Neuronal stem cell (in vitro differentiated cells): ENCODE results near the gene RANBP17.

ENCODE experiments used
- DNase-seq: peaks from one replicate; pipeline ENCODE4 v3.0.0-alpha.2; 2013; ENCODE audit warnings: low spot score
- H2AFZ ChIP-seq: one replicate; pipeline ENCODE4 v1.6.1; 2013; ENCODE audit warnings: mild to moderate bottlenecking, low read length, inconsistent platforms
- H2AK5ac ChIP-seq: 2 replicates; pipeline ENCODE4 v1.6.1; 2013; ENCODE audit warnings: low read depth, mild to moderate bottlenecking, inconsistent platforms, low read length, moderate library complexity, mixed read lengths
- H2BK120ac ChIP-seq: 2 replicates; pipeline ENCODE4 v1.6.1; 2013; ENCODE audit warnings: low read depth, mild to moderate bottlenecking, inconsistent platforms, low read length, moderate library complexity, mixed read lengths
- H2BK12ac ChIP-seq: one replicate; pipeline ENCODE4 v1.6.1; 2013; ENCODE audit warnings: low read length, inconsistent platforms
- H2BK15ac ChIP-seq: 2 replicates; pipeline ENCODE4 v1.6.1; 2013; ENCODE audit warnings: mild to moderate bottlenecking, low read length, inconsistent platforms, mixed read lengths
- H2BK5ac ChIP-seq: one replicate; pipeline ENCODE4 v1.6.1; 2013; ENCODE audit warnings: inconsistent platforms, mild to moderate bottlenecking, low read length, moderate library complexity
- H3K14ac ChIP-seq: one replicate; pipeline ENCODE4 v1.6.1; 2013; ENCODE audit warnings: low read length, inconsistent platforms
- H3K18ac ChIP-seq: 2 replicates; pipeline ENCODE4 v1.6.1; 2013; ENCODE audit warnings: low read length, inconsistent platforms
- H3K23ac ChIP-seq: 2 replicates; pipeline ENCODE4 v1.6.1; 2013; ENCODE audit warnings: low read depth, mild to moderate bottlenecking, mixed read lengths, low read length, inconsistent platforms; ENCODE audit not compliant: poor library complexity
- H3K27ac ChIP-seq: replicated peaks from 3 replicates; pipeline ENCODE4 v1.5.1; 2013; ENCODE audit warnings: low read length, inconsistent platforms
- H3K27me3 ChIP-seq, 3 experiments: 2 replicates each; pipeline ENCODE4 v1.6.1; 2013; ENCODE audit warnings: low read length in 3 of 3, mild to moderate bottlenecking in 2 of 3, inconsistent platforms in 1 of 3, low read depth in 1 of 3, mixed read lengths in 1 of 3, moderate library complexity in 1 of 3; ENCODE audit not compliant: control insufficient read depth in 3 of 3, insufficient read depth in 3 of 3
- H3K36me3 ChIP-seq, 2 donors: replicated peaks in 1 of 2; 2 replicates each; pipeline ENCODE4 v1.6.1; 2013; ENCODE audit warnings: low read length in 2 of 2; ENCODE audit not compliant: control insufficient read depth in 2 of 2, insufficient read depth in 2 of 2
- H3K4ac ChIP-seq: 2 replicates; pipeline ENCODE4 v1.6.1; 2013; ENCODE audit warnings: inconsistent platforms, mild to moderate bottlenecking, low read length, moderate library complexity
- H3K4me1 ChIP-seq, 2 donors: 1 replicate in 1 of 2; 2 replicates in 1 of 2; pipeline ENCODE4 v1.6.1; 2013; ENCODE audit warnings: low read length in 2 of 2, low read depth in 1 of 2; ENCODE audit not compliant: control insufficient read depth in 2 of 2, insufficient read depth in 1 of 2
- H3K4me2 ChIP-seq: one replicate; pipeline ENCODE4 v1.6.1; 2013; ENCODE audit warnings: mild to moderate bottlenecking, low read length, inconsistent platforms; ENCODE audit not compliant: insufficient read depth, poor library complexity, severe bottlenecking
- H3K4me3 ChIP-seq, 2 donors: 2 replicates each; pipeline ENCODE4 v1.5.1; 2013; ENCODE audit warnings: low read length in 2 of 2, mild to moderate bottlenecking in 2 of 2, inconsistent platforms in 1 of 2, moderate library complexity in 1 of 2
- H3K79me1 ChIP-seq: one replicate; pipeline ENCODE4 v1.6.1; 2013; ENCODE audit warnings: low read depth, mild to moderate bottlenecking, inconsistent platforms, low read length, moderate library complexity
- H3K9ac ChIP-seq: one replicate; pipeline ENCODE4 v1.6.1; 2013; ENCODE audit warnings: mild to moderate bottlenecking, low read depth, low read length, inconsistent platforms; ENCODE audit not compliant: poor library complexity
- H3K9me3 ChIP-seq, 2 donors: replicated peaks in 1 of 2; 2 replicates each; pipeline versions ENCODE3 to v1.6.1; 2013; ENCODE audit warnings: low read length in 2 of 2, mild to moderate bottlenecking in 2 of 2, inconsistent platforms in 1 of 2, low read depth in 1 of 2, mixed read lengths in 1 of 2, moderate library complexity in 1 of 2; ENCODE audit not compliant: control insufficient read depth in 2 of 2, insufficient read depth in 1 of 2
- H4K8ac ChIP-seq: one replicate; pipeline ENCODE4 v1.6.1; 2013; ENCODE audit warnings: low read depth, mild to moderate bottlenecking, inconsistent platforms, low read length, moderate library complexity
- H4K91ac ChIP-seq: one replicate; pipeline ENCODE4 v1.6.1; 2013; ENCODE audit warnings: low read length, low read depth, mild to moderate bottlenecking, inconsistent platforms; ENCODE audit not compliant: poor library complexity
- WGBS, 2 donors: extraction: QIAGEN DNeasy Blood & Tissue Kit; methylation state at CpG; one replicate each; pipeline ENCODE4 v1.1.7; 2013; ENCODE audit warnings: missing lambda C conversion rate in 2 of 2, mixed read lengths in 1 of 2; ENCODE audit not compliant: insufficient read length in 2 of 2, insufficient replicate concordance in 1 of 2; ENCODE audit errors: extremely low coverage in 2 of 2; 5-methylcytosine and 5-hydroxymethylcytosine counted together

The RANBP17 gene

GRCh38 chr5:170882345-170882744 is 20.5 kb downstream of the RANBP17 start:
- Histone ChIP-seq H2BK12ac (no peak overlapping the region), H3K4me1 (peaks cover 0 to 1% of the 10 kb centered on the region in 2 donors), H3K4me2 (no peak overlapping the region), H4K8ac (no peak overlapping the region), H2AK5ac (no peak overlapping the region), H2BK15ac (no peak overlapping the region), H3K4ac (no peak overlapping the region), H3K4me3 (no peak overlapping the region), H2AFZ (no peak overlapping the region), H3K18ac (no peak overlapping the region), H3K79me1 (no peaks in the 10 kb centered on the region), H3K9me3 (peaks cover 0 to 6% of the 10 kb centered on the region in 2 donors), H3K27me3 (no peaks in the 10 kb centered on the region), H2BK5ac (no peak overlapping the region), H3K36me3 (peaks cover 2 to 61% of the 10 kb centered on the region in 2 donors), H4K91ac (no peak overlapping the region), H3K9ac (no peak overlapping the region), H2BK120ac (no peak overlapping the region), H3K23ac (no peak overlapping the region), H3K27ac (no peak overlapping the region), H3K14ac (no peak overlapping the region)
- no peak for DNase-seq
- no CpG with 5 or more reads among the region's 3 CpGs for WGBS, 2 donors

- no peak overlapping the region for H3K18ac ChIP-seq
- no peak overlapping the region for H2AFZ ChIP-seq
- DNase-seq = no peak
- H3K14ac ChIP-seq = no peak overlapping the region
- no peak overlapping the region for H3K4ac ChIP-seq
- no peaks in the 10 kb centered on the region for H3K27me3 ChIP-seq
- H2AK5ac ChIP-seq = no peak overlapping the region
- H2BK5ac ChIP-seq = no peak overlapping the region
- no peak overlapping the region for H4K91ac ChIP-seq
- H3K4me1 ChIP-seq = peaks cover 0 to 1% of the 10 kb centered on the region in 2 donors
- no peaks in the 10 kb centered on the region for H3K9me3 ChIP-seq
- H3K9ac ChIP-seq = no peak overlapping the region
- peaks cover 2 to 55% of the 10 kb centered on the region in 2 donors for H3K36me3 ChIP-seq
- no peak overlapping the region for H3K23ac ChIP-seq
- no peak overlapping the region for H3K4me2 ChIP-seq
- H2BK120ac ChIP-seq = no peak overlapping the region
- no peak overlapping the region for H3K27ac ChIP-seq
- H3K4me3 ChIP-seq = no peak overlapping the region
- no peak overlapping the region for H2BK12ac ChIP-seq
- H2BK15ac ChIP-seq = no peak overlapping the region
- no peaks in the 10 kb centered on the region for H3K79me1 ChIP-seq
- no peak overlapping the region for H4K8ac ChIP-seq
Measured at GRCh38 chr5:170885256-170885655, 23.4 kb downstream of the RANBP17 start.

DNA sequence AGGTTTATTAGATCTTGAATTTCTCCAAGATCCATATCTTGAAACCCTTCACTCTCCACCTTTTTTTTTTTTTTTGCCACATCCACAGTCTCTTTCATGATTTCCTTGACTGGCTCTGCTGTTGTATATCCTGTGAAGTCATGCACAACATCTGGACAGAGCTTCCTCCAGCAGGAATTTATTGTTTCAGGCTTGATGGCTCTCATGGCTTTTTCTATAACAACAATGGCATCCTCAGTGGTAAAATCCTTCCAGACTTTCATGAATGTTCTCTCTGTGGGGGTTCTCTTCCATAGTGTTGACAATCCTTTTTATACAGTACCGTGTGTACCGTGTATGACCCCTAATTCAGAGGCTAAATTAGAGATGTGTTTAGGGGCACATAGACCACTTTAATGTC is 24.0 kb downstream of the RANBP17 start:
- no peak overlapping the region for H2AFZ ChIP-seq
- no peak overlapping the region for H3K14ac ChIP-seq
- H3K9me3 ChIP-seq = no peaks in the 10 kb centered on the region
- WGBS, 2 donors = no CpG with 5 or more reads among the region's 2 CpGs
- no peak overlapping the region for H2BK5ac ChIP-seq
- peaks cover 0 to 1% of the 10 kb centered on the region in 2 donors for H3K4me1 ChIP-seq
- no peaks in the 10 kb centered on the region for H3K79me1 ChIP-seq
- no peak for DNase-seq
- H3K4ac ChIP-seq = no peak overlapping the region
- no peak overlapping the region for H2BK15ac ChIP-seq
- H3K4me2 ChIP-seq = no peak overlapping the region
- no peak overlapping the region for H2BK120ac ChIP-seq
- H3K36me3 ChIP-seq = peaks cover 0 to 49% of the 10 kb centered on the region in 2 donors
- no peak overlapping the region for H3K9ac ChIP-seq
- H3K27ac ChIP-seq = no peak overlapping the region
- no peak overlapping the region for H2AK5ac ChIP-seq
- H3K18ac ChIP-seq = no peak overlapping the region
- H3K4me3 ChIP-seq = no peak overlapping the region
- no peak overlapping the region for H4K91ac ChIP-seq
- H2BK12ac ChIP-seq = no peak overlapping the region
- no peaks in the 10 kb centered on the region for H3K27me3 ChIP-seq
- no peak overlapping the region for H4K8ac ChIP-seq
- H3K23ac ChIP-seq = no peak overlapping the region

DNA sequence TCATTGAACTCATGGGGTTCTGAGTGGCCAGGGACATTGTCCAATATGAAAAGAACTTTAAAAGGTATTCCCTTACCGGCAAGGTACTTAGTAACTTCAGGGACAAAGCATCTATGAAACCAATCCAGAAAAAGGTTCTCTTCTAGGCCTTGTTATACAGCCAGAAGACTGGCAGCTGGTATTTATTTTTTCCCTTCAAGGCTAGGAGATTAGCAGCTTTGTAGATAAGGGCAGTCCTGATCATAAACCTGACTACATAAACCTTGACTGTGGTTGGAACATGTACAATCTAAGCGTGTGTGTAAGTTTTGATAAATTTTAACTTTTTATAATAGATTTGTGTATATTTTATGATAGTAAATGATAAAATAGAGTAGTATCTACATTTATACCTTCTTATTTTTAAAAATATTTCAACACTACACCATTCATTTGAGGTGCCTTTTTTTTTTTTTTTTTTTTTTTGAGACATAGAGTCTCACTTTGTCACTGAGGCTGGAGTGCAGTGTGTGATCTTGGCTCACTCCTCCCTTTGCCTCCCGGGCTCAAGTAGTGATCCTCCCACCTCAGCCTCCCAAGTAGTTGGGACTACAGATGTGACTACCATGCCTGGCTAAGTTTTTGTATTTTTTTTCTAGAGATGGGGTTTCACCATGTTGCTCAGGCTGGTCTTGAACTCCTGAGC is 24.5 kb downstream of the RANBP17 start:
- no peak overlapping the region for H3K27ac ChIP-seq

More for the DNA sequence above, 24.5 kb downstream of the RANBP17 start:
- H2AK5ac ChIP-seq = no peak overlapping the region
- H3K18ac ChIP-seq = no peak overlapping the region
- no peaks in the 10 kb centered on the region for H3K27me3 ChIP-seq
- H2BK5ac ChIP-seq = no peak overlapping the region
- H3K23ac ChIP-seq = no peak overlapping the region
- WGBS, 2 donors = no CpG with 5 or more reads among the region's 3 CpGs
- H3K4ac ChIP-seq = no peak overlapping the region
- no peak overlapping the region for H2AFZ ChIP-seq
- no peak overlapping the region for H4K91ac ChIP-seq
- H3K4me3 ChIP-seq = no peak overlapping the region
- no peak overlapping the region for H3K4me2 ChIP-seq
- no peak overlapping the region for H4K8ac ChIP-seq
- H2BK120ac ChIP-seq = no peak overlapping the region
- no peaks in the 10 kb centered on the region for H3K79me1 ChIP-seq
- H3K14ac ChIP-seq = no peak overlapping the region
- no peak overlapping the region for H2BK15ac ChIP-seq
- H3K4me1 ChIP-seq = peaks cover 0 to 1% of the 10 kb centered on the region in 2 donors
- peaks cover 0 to 44% of the 10 kb centered on the region in 2 donors for H3K36me3 ChIP-seq
- no peak for DNase-seq
- no peaks in the 10 kb centered on the region for H3K9me3 ChIP-seq
- H3K9ac ChIP-seq = no peak overlapping the region
- H2BK12ac ChIP-seq = no peak overlapping the region
